MM.1S (cell line): ENCODE measurements around the gene CEACAM16.

ENCODE experiments used
- DNase-seq: peaks from one replicate; pipeline ENCODE4 v3.0.0-alpha.2; 2015
- H2AFZ ChIP-seq: fragments of 300-600 bp; sonication (generic); 2 replicates; pipeline ENCODE4 v1.6.0; 2016; ENCODE audit warnings: antibody characterized with exemption, low read length
- H3F3A ChIP-seq: fragments of 300-600 bp; sonication (generic); 2 replicates; pipeline ENCODE4 v1.6.1; 2016; ENCODE audit warnings: mild to moderate bottlenecking, antibody characterized with exemption, low read length, moderate library complexity, mixed read lengths; ENCODE audit not compliant: insufficient read depth
- H3K27ac ChIP-seq: fragments of 300-600 bp; sonication (generic); 2 replicates; pipeline ENCODE4 v1.5.1; 2016; ENCODE audit warnings: mild to moderate bottlenecking, low read length
- H3K27me3 ChIP-seq: fragments of 300-600 bp; sonication (generic); replicated peaks from 2 replicates; pipeline ENCODE4 v1.6.0; 2016; ENCODE audit warnings: low read length; ENCODE audit not compliant: insufficient read depth
- H3K36me3 ChIP-seq: fragments of 300-600 bp; sonication (generic); replicated peaks from 2 replicates; pipeline ENCODE4 v1.6.1; 2016; ENCODE audit warnings: mild to moderate bottlenecking, low read length, mixed read lengths; ENCODE audit not compliant: insufficient read depth
- H3K4me1 ChIP-seq: fragments of 300-600 bp; sonication (generic); 2 replicates; pipeline ENCODE4 v1.6.1; 2016; ENCODE audit warnings: low read length, mixed read lengths
- H3K4me2 ChIP-seq: fragments of 300-600 bp; sonication (generic); 2 replicates; pipeline ENCODE4 v1.6.0; 2016; ENCODE audit warnings: low read depth, low read length
- H3K4me3 ChIP-seq: fragments of 300-600 bp; sonication (generic); 2 replicates; pipeline ENCODE4 v1.5.1; 2016; ENCODE audit warnings: low read length, mixed read lengths
- H3K79me2 ChIP-seq: fragments of 300-600 bp; sonication (generic); 2 replicates; pipeline ENCODE4 v1.6.1; 2016; ENCODE audit warnings: mixed run types, low read length, mixed read lengths
- H3K9ac ChIP-seq: fragments of 300-600 bp; sonication (generic); 2 replicates; pipeline ENCODE4 v1.6.1; 2016; ENCODE audit warnings: low read length, mixed read lengths
- H3K9me2 ChIP-seq: fragments of 300-600 bp; sonication (generic); replicated peaks from 2 replicates; pipeline ENCODE4 v1.6.1; 2016; ENCODE audit warnings: mild to moderate bottlenecking, low read length, mixed read lengths; ENCODE audit not compliant: insufficient read depth
- H3K9me3 ChIP-seq: fragments of 300-600 bp; sonication (generic); replicated peaks from 2 replicates; pipeline ENCODE4 v1.6.1; 2016; ENCODE audit warnings: mild to moderate bottlenecking, low read length, mixed read lengths; ENCODE audit not compliant: insufficient read depth
- H4K20me1 ChIP-seq: fragments of 300-600 bp; sonication (generic); 2 replicates; pipeline ENCODE4 v1.6.1; 2016; ENCODE audit warnings: mild to moderate bottlenecking, low read length, moderate library complexity, mixed read lengths; ENCODE audit not compliant: insufficient read depth
- CTCF ChIP-seq: fragments of 300-600 bp; sonication (generic); IDR thresholded peaks from 2 replicates; pipeline ENCODE4 v1.5.1; 2016; ENCODE audit warnings: antibody characterized with exemption, low read length, mixed read lengths
- EZH2 ChIP-seq: fragments of 300-600 bp; sonication (generic); optimal IDR thresholded peaks from 2 replicates; pipeline ENCODE3; 2017; ENCODE audit warnings: low read depth, mild to moderate bottlenecking, antibody characterized with exemption, low read length, mixed read lengths
- EZH2phosphoT487 ChIP-seq: fragments of 300-600 bp; sonication (generic); IDR thresholded peaks from 2 replicates; pipeline ENCODE4 v1.6.1; 2018; ENCODE audit warnings: antibody characterized with exemption, low read length

Gene CEACAM16

GRCh38 chr19:44741841-44742329 lies 42.9 kb downstream of the CEACAM16 start:
- Histone ChIP-seq H3K9ac (no peak overlapping the region), H4K20me1 (no peaks in the 10 kb centered on the region), H2AFZ (no peak overlapping the region), H3K36me3 (no peaks in the 10 kb centered on the region), H3K9me2 (no peaks in the 10 kb centered on the region), H3K79me2 (no peaks in the 10 kb centered on the region), H3F3A (0 out of 2 replicates have a peak, but pooled peaks cover 4% of the 10 kb centered on the region), H3K27ac (no peak overlapping the region), H3K9me3 (no peaks in the 10 kb centered on the region), H3K4me2 (no peak overlapping the region), H3K27me3 (0 out of 2 replicates have a peak, but pooled peaks cover 16% of the 10 kb centered on the region), H3K4me1 (peaks cover 2% of the 10 kb centered on the region; the same call in 1 of the 2 replicates), H3K4me3 (no peak overlapping the region)
- no peak for TF ChIP-seq EZH2phosphoT487
- no peak for TF ChIP-seq CTCF
- TF ChIP-seq EZH2: no peak
- DNase-seq: no peak

- no peaks in the 10 kb centered on the region for H3K79me2 ChIP-seq
- no peak for TF ChIP-seq EZH2phosphoT487
- TF ChIP-seq EZH2: no peak
- no peak overlapping the region for H2AFZ ChIP-seq
- no peaks in the 10 kb centered on the region for H3K9me3 ChIP-seq
- peaks cover 4% of the 10 kb centered on the region; the same call in 1 of the 2 replicates for H3K4me1 ChIP-seq
- no peak overlapping the region for H3K27ac ChIP-seq
- no peak for DNase-seq
- H3K9ac ChIP-seq: no peak overlapping the region
- H3K4me2 ChIP-seq: no peak overlapping the region
- H3K36me3 ChIP-seq: no peaks in the 10 kb centered on the region
- H3F3A ChIP-seq: 0 out of 2 replicates have a peak, but pooled peaks cover 4% of the 10 kb centered on the region
- no peak overlapping the region for H3K4me3 ChIP-seq
- H3K27me3 ChIP-seq: 0 out of 2 replicates have a peak, but pooled peaks cover 18% of the 10 kb centered on the region
- no peaks in the 10 kb centered on the region for H3K9me2 ChIP-seq
- no peaks in the 10 kb centered on the region for H4K20me1 ChIP-seq
Measured at GRCh38 chr19:44742330-44743061, 43.5 kb downstream of the CEACAM16 start.

GRCh38 chr19:44744871-44745332 lies 46.0 kb downstream of the CEACAM16 start:
- no peak for DNase-seq
- Histone ChIP-seq H3K27ac (no peak overlapping the region), H3K4me2 (no peak overlapping the region), H4K20me1 (no peaks in the 10 kb centered on the region), H3K27me3 (0 out of 2 replicates have a peak, but pooled peaks cover 11% of the 10 kb centered on the region), H3K4me1 (peaks cover 14% of the 10 kb centered on the region), H3F3A (peaks cover 10% of the 10 kb centered on the region), H3K79me2 (peaks cover 11% of the 10 kb centered on the region), H3K9me3 (no peaks in the 10 kb centered on the region), H3K36me3 (no peaks in the 10 kb centered on the region), H2AFZ (no peak overlapping the region), H3K4me3 (no peak overlapping the region), H3K9ac (no peak overlapping the region), H3K9me2 (no peaks in the 10 kb centered on the region)
- TF ChIP-seq CTCF (no peak), EZH2phosphoT487 (no peak), EZH2 (no peak)
